Stimulated activated CD4-positive, alpha-beta T cell treated with anti-CD3 and anti-CD28 coated beads, Interleukin-1b, Interleukin-23, amount 100 ng/mL, for 4 hours (primary cell): ENCODE data around the gene ACY1.

Experiments
- DNase-seq, 2 donors: peaks; one replicate each; pipeline ENCODE4 v3.0.0-alpha.2; 2020; ENCODE audit warnings: low read depth in 2 of 2

The ACY1 gene

GRCh38 chr3:51982838-51983577 is at the start of gene ACY1:
ACY1 (plus strand) TSS chr3:51983535; CDS start chr3:51984065, 530 bp downstream.
- DNase-seq = peak; percentile 41 to 73

- no peak for DNase-seq
These were observed 49.0 kb upstream of the ACY1 start for GRCh38 chr3:51934139-51934850.

GRCh38 chr3:51934991-51935885 is 48.1 kb upstream of the ACY1 start:
- no peak for DNase-seq

- no peak for DNase-seq
These were observed 47.2 kb upstream of the ACY1 start for GRCh38 chr3:51935886-51936755.

- DNase-seq = no peak
These were observed 46.3 kb upstream of the ACY1 start for GRCh38 chr3:51937014-51937413.

- no peak for DNase-seq
These were observed 45.5 kb upstream of the ACY1 start for GRCh38 chr3:51937611-51938450.

- DNase-seq = no peak
These were observed 44.4 kb upstream of the ACY1 start for GRCh38 chr3:51938780-51939425.

- no peak for DNase-seq
These were observed 42.5 kb upstream of the ACY1 start for GRCh38 chr3:51940648-51941462.

- DNase-seq = no peak
These were observed 41.9 kb upstream of the ACY1 start for GRCh38 chr3:51941463-51941797.

GRCh38 chr3:51941798-51942602 is 41.3 kb upstream of the ACY1 start, which contains the start of the genes PARP3 and RRP9:
PARP3 (plus strand) TSS chr3:51942363; CDS start chr3:51943356, 993 bp downstream.
RRP9 (minus strand) TSS chr3:51941904; CDS start chr3:51941867, 37 bp downstream.
- peak; percentile 99 for DNase-seq

GRCh38 chr3:51942603-51943450 is 40.5 kb upstream of the ACY1 start:
- peak; percentile 37 to 48 for DNase-seq

- no peak for DNase-seq
These were observed 39.6 kb upstream of the ACY1 start for GRCh38 chr3:51943451-51944391.

- DNase-seq = no peak
These were observed 38.8 kb upstream of the ACY1 start for GRCh38 chr3:51944451-51945021.

GRCh38 chr3:51945031-51945840 is 38.1 kb upstream of the ACY1 start:
- DNase-seq = no peak
